LHCN-M2 (cell line): ENCODE results near the gene DGKE. TPM values are rescaled to one million over a fixed set of nuclear protein-coding genes. Genes with fewer than 3 reads are reported as not detected.

Source experiments
- DNase-seq: peaks from one replicate; pipeline ENCODE4 v3.0.0-alpha.2; 2012; ENCODE audit warnings: low read depth
- total RNA-seq: library from RNA; depleted of rRNA; stranded (reverse); fragments of >200 nt; gene quantifications from 2 replicates; pipeline ENCODE4 v1.2.3, GENCODE V29; 2014

Gene DGKE
- total RNA-seq, 1 experiment from 2014 or later: 2.6 TPM

- DNase-seq: peak; percentile 29
Measured at GRCh38 chr17:56812901-56813388, 21.0 kb upstream of the DGKE start.

GRCh38 chr17:56815711-56816110, 18.2 kb upstream of the DGKE start:
- DNase-seq: peak; percentile 58

DNA sequence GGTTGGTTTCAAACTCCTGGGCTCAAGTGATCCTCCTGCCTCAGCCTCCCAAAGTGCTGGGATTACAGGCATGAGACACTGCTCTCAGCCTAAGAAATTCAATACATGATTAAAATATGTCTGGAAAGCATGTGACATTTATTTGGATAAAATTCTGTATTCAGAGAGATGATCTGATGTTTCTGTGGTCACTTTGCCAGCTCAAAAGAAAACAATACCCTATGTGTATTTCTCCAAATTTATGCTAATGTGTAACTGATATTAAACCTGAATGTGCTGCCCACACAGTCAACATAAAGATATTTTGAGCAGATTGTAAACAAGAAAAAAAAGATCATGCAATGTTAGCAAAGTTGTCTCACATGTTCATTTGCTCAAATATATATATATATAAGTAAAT, 16.9 kb upstream of the DGKE start:
- no peak for DNase-seq

GRCh38 chr17:56819030-56819429, 14.9 kb upstream of the DGKE start:
- no peak for DNase-seq

GRCh38 chr17:56819431-56820145, 14.4 kb upstream of the DGKE start:
- peak; percentile 67 for DNase-seq

DNA sequence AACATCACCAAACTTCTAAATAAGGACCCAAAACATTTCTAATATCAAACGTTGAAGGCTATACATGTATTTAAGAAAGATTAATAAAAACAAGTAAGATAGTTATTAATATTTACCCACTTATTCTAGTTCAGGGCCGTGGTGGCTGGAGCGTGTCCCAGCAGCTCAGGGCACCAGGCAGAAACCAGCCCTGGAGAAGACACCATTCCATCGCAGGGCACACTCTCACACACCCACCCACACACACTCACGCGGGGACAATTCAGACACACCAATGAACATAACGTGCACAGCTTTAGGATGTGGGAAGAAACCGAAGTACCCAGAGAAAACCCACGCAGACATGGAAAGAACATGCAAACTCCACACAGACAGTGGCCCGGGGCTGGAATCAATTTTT, 13.7 kb upstream of the DGKE start:
- no peak for DNase-seq

DNA sequence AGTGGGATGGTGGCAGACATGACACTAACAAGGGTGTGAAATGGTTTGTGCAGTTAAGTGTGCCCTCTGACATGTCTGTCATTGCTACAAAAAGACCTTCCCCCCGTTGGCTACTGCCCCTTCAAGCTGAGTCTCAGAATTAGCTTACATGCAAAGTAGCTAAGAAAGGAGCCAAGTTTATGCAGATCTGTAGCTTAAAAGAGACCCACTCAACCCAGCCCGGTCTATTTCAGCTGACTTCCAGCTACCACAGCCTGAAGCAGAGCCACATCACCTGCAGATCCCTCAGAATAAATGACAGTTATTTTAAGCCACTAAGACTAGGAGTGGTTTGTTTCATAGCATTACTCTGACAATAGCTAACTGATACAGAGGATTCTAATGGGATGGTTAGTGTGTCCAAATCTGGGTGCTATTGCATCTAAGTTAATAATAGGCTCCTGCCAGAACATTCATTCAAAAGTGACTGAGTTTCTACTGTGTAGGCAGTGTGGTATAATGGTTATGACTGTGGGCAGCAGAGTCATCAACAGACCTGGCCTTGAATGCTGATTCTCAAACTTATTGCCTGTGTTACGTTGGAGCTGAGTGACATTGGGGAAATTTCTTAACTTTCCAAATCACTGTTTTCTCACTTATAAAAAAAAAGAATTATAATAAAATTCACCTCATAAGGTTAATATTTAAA, 12.0 kb upstream of the DGKE start:
- no peak for DNase-seq

DNA sequence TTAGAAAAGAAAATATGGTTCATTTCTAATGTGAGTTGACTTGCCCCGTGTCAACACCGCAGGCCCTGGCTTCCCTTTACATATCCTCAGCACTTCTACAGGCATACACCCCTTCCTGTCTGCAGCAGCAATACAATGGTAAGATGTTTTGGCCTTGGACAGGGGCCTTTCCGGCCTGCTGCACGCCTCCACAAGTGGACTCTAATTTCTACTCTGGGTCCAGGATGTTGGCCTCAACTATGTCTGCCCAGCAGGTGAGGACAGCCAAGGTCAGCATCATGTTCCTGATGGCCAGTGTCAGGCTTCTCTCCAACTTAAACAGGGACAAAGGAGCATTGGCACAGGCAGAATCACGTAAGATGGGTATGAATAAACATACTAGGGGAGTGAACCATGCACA, 11.2 kb upstream of the DGKE start:
- no peak for DNase-seq

DNA sequence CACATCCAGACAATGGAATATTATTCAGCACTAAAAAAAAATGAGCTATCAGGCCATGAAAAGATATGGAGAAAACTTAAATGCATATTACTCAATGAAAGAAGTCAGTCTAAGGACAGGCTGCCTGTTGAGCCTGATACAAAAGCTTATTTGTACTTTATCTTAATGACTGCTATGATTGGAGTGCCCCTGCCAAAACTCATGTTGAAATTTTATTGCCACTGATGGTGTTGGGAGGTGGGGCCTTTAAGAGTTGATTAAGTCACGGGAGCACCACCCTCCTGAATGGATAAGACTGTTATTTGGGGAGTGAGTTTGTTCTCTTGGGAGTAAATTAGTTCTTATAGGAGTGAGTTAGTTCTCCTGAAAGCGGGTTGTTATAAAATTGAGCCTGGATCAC, 10.1 kb upstream of the DGKE start:
- no peak for DNase-seq

GRCh38 chr17:56824503-56824902, 9.4 kb upstream of the DGKE start:
- peak; percentile 56 for DNase-seq

DNA sequence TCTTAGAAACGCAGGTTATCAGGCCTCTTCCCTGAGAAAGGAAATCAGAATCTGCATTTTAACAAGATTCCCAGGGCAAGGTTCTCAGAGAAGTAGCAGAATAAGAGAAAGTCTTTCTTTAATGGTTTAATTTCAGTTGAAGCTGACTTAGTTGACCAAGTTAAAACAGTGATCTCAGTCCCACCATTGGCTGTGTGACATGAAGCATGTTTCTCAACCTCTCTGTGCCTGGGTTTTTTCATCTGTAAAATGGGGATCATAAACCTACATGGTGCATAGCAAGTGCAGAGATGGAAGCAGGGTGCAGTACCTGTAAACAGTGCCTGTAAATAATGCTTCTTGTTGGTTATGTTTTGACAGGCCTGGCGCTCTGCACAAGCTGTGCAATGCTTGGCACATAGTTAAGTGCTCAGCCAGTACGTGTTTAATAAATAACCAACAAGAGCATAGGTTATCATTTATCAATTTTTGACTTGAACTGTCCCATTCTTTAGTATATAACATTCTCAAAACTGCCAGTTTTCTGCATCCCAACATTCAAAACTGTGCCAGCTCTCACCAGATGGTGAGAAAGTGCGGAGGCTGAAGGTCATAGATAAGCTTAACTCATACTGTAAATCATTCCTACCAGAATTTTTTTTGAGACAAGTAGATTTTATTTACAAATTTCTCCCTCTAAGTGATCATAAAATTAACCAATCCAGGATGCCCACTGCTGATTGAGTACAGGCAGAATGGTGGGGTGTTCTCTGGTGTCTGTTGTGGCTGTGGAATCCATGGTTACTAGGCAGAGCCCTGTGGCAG, 7.1 kb upstream of the DGKE start:
- DNase-seq: no peak

DNA sequence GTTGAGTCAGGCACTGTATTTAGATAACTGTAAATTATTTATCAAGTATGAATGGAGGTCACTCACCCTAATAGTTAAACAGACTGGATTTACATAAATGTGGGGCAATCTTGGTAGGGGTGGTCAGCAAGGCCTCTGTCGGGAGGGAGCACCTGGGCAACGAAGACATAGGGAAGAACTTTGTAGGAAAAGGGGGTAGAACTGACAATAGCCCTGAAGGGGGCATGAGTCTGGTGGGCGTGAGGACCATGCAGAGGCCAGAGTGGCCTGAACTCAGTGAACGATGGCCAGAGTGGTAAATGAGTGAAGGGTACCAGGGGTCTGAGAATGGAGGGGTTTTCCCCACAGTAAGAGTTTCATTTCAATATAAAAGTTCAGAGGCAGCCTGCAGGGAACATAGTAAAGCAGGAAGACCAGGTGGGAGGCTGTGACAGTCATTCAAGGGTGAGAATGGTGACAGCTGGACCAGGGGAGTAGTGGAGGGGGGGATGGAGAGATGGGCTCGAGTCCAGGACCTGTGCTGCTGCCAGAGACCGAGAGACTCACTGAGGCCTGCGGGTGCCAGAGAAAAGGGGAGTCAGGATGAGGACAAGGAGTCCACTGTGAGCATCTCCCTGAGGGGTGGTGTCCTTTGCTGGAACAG, 3.1 kb upstream of the DGKE start:
- no peak for DNase-seq

GRCh38 chr17:56831369-56832095, 2.4 kb upstream of the DGKE start:
- no peak for DNase-seq

- no peak for DNase-seq
Measured at GRCh38 chr17:56832446-56832845, 1.5 kb upstream of the DGKE start.

DNA sequence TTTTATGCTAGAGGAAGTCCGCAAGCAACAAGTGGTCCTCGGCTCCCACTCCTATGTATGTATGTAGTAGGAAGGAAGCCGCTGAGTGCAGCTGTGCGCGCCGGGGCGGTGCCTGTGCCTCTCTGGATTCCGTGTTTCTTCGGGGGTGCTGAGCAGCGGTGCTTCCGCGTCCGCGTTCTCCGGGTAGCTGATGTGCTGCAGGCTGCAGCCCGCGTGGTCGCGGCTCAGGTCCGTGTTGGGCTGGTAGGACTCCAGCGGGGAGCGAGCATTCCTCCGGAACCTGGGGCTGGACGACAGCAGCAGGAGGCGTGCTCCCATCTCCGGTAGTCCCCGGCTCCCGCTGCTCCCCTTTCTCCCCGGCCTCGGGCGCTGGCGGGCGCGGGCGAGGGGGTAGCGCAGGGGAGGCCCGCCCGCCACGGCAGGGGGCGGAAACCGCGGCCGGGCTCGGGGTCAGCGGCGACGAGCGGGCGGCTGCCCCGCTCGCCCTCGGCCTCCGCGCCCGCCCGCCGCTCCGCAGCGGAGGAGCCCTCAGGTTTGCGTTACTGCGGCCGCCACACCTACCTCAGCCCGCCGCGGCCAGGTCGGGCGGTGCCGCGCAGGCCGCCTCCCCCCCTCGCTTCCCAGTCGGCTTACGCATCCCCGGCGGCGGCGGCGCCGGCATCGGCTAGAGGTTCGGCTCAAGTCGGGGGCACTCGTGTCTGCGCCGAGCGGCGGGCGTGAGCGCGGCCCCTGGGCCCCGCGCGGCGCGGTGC, 718 bp upstream of the DGKE start:
- peak; percentile 52 for DNase-seq

DNA sequence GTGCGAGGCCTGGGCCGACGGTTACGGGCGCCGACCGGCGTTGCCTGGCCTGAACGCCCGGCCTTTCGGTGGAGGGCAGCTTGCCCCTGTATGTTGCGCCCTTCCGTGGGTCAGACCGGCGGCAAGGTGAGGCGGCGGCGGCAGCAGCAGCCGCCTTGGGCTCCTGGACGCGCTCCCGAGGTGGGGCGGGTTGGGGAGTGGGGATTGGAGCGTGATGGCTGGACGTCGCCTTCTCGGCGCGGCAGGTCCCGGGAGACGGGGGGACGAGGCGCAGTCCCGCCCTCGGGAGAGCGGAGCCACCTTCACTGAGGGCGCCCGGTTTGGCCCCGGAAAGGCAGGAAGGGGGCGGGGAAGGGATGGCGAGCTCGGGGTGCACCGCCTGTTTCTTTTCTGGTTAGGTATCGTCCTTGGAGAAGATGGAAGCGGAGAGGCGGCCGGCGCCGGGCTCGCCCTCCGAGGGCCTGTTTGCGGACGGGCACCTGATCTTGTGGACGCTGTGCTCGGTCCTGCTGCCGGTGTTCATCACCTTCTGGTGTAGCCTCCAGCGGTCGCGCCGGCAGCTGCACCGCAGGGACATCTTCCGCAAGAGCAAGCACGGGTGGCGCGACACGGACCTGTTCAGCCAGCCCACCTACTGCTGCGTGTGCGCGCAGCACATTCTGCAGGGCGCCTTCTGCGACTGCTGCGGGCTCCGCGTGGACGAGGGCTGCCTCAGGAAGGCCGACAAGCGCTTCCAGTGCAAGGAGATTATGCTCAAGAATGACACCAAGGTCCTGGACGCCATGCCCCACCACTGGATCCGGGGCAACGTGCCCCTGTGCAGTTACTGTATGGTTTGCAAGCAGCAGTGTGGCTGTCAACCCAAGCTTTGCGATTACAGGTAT, 671 bp downstream of the DGKE start:
- DNase-seq: no peak

GRCh38 chr17:56835264-56835585, 1.3 kb downstream of the DGKE start:
- DNase-seq: no peak

DNA sequence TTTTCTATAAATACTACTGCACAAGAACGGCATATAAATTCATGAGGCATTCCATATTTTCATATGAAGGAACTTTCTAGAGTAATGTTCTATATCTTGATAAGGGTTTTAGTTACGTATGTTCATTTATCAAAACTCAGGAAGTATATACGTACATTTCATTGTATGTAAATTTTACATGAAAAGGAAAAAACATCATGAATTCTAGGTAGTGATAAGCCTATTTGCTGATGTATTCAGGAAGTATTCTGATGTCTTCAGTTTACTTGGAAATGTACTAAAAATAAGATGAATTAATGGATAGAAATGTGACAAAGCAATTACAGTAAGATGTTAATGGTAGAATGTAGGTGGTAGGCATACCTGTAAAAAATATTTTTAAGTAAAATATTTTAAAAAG, 4.7 kb downstream of the DGKE start:
- no peak for DNase-seq

- no peak for DNase-seq
Measured at GRCh38 chr17:56842577-56842976, 8.6 kb downstream of the DGKE start.

- no peak for DNase-seq
Measured at GRCh38 chr17:56845934-56846333, 12.0 kb downstream of the DGKE start.
